ENCODE results near the gene RAB2B. TPM values are rescaled to one million over a fixed set of nuclear protein-coding genes. Genes with fewer than 3 reads are reported as not detected.
"Not testable (repeated sequence)": the region's sequence is repeated elsewhere in the genome, so short reads cannot be mapped to it uniquely, and the experiment has no call there.

The RAB2B gene
- total and polyA plus RNA-seq, 7 donors = 3.6 to 11.1 (median 6.3) TPM

GRCh38 chr14:21449899-21450216, 26.9 kb downstream of the RAB2B start:
- intact Hi-C loops (cut with DNase I) = no loop called here
- Histone ChIP-seq H3K9me3 (no peaks in the 10 kb centered on the region), H3K36me3 (ENCODE audit: insufficient read depth in 1 of 2, low read depth in 1 of 2) (no peaks in the 10 kb centered on the region), H3K4me3 (no peak overlapping the region), H3K27ac (no peak overlapping the region), H3K27me3 (ENCODE audit: insufficient read depth in 3 of 3, low read length in 2 of 3) (no peaks in the 10 kb centered on the region), H3K4me1 (peaks cover 14% of the 10 kb centered on the region)
- no peak for TF ChIP-seq CTCF (IDR thresholded peaks at IDR 0.05)
- 91 to 95% (median 93%) methylated on average over 1 of the region's 1 CpG for WGBS, 3 donors
- no peak for ATAC-seq
- no peak for DNase-seq

GRCh38 chr14:21442657-21443056, 34.1 kb downstream of the RAB2B start:
- DNase-seq; H3K4me3 ChIP-seq; intact Hi-C loops (cut with DNase I); H3K9me3 ChIP-seq; ATAC-seq; H3K27me3 ChIP-seq (ENCODE audit: insufficient read depth in 3 of 3, low read length in 2 of 3); H3K36me3 ChIP-seq (ENCODE audit: insufficient read depth in 1 of 2, low read depth in 1 of 2); H3K4me1 ChIP-seq; H3K27ac ChIP-seq: not testable (repeated sequence)
- 64 to 83% methylated on average over 1 of the region's 1 CpG; no CpG with 5 or more reads in 1 of the 3 donors for WGBS, 3 donors

- DNase-seq (no peak), ATAC-seq (no peak)
- Histone ChIP-seq H3K36me3 (ENCODE audit: insufficient read depth in 1 of 2, low read depth in 1 of 2) (no peaks in the 10 kb centered on the region), H3K27ac (no peak overlapping the region), H3K9me3 (no peaks in the 10 kb centered on the region), H3K4me1 (peaks cover 9% of the 10 kb centered on the region), H3K27me3 (ENCODE audit: insufficient read depth in 3 of 3, low read length in 2 of 3) (no peaks in the 10 kb centered on the region), H3K4me3 (no peak overlapping the region)
- no peak for TF ChIP-seq CTCF (IDR thresholded peaks at IDR 0.05)
- intact Hi-C loops (cut with DNase I) = no loop called here
These were observed 35.9 kb downstream of the RAB2B start for GRCh38 chr14:21440859-21441258.

GRCh38 chr14:21437063-21437901, 39.5 kb downstream of the RAB2B start:
- DNase-seq (peak; percentile 99 to 100), ATAC-seq (peak; percentile 99 to 100 (median 100))
- WGBS, 3 donors = 2 to 5% (median 2%) methylated on average over 26 to 33 of the region's 33 CpGs
- intact Hi-C loops (cut with DNase I) = loop anchor here (2.0 kb wide), 1 partner anchor 18 kb away; no protein-coding TSS in a partner anchor
- Histone ChIP-seq H3K4me1 (peaks cover 17% of the 10 kb centered on the region), H3K4me3 (peak overlapping the region; percentile 84), H3K9me3 (no peaks in the 10 kb centered on the region), H3K27ac (peak overlapping the region; percentile 89), H3K27me3 (ENCODE audit: insufficient read depth in 3 of 3, low read length in 2 of 3) (no peaks in the 10 kb centered on the region), H3K36me3 (ENCODE audit: insufficient read depth in 1 of 2, low read depth in 1 of 2) (no peaks in the 10 kb centered on the region)
- TF ChIP-seq CTCF (IDR thresholded peaks at IDR 0.05) = no peak

- TF ChIP-seq CTCF (IDR thresholded peaks at IDR 0.05) = no peak
- DNase-seq (no peak), ATAC-seq (no peak)
- Histone ChIP-seq H3K4me3 (peak overlapping the region; percentile 84), H3K27ac (peak overlapping the region; percentile 89), H3K4me1 (peaks cover 17% of the 10 kb centered on the region), H3K9me3 (no peaks in the 10 kb centered on the region), H3K27me3 (ENCODE audit: insufficient read depth in 3 of 3, low read length in 2 of 3) (no peaks in the 10 kb centered on the region), H3K36me3 (ENCODE audit: insufficient read depth in 1 of 2, low read depth in 1 of 2) (peaks cover 0 to 1% of the 10 kb centered on the region in 2 donors)
- intact Hi-C loops (cut with DNase I) = loop anchor here (2.0 kb wide), 1 partner anchor 18 kb away; no protein-coding TSS in a partner anchor
- 0 to 1% (median 1%) methylated on average over 11 of the region's 11 CpGs for WGBS, 3 donors
These were observed 40.1 kb downstream of the RAB2B start for GRCh38 chr14:21436567-21437062.

Measured in psoas muscle (tissue), 8 donors.